WERI-Rb-1 (cell line): ENCODE measurements around the gene PGS1.
"Not testable (repeated sequence)": the region's sequence is repeated elsewhere in the genome, so short reads cannot be mapped to it uniquely, and the experiment has no call there.

Experiments used
- DNase-seq: peaks from one replicate; pipeline ENCODE4 v3.0.0-alpha.2; 2020
- H3K27ac ChIP-seq: fragments of 250-450 bp; sonication (Bioruptor Pico); 2 replicates; pipeline ENCODE4 v1.5.1; 2020; ENCODE audit warnings: mild to moderate bottlenecking, moderate library complexity
- H3K27me3 ChIP-seq: fragments of 250-450 bp; sonication (Bioruptor Pico); 2 replicates; pipeline ENCODE4 v1.5.1; 2021; ENCODE audit warnings: mild to moderate bottlenecking, low read depth, moderate library complexity; ENCODE audit not compliant: insufficient read depth, severe bottlenecking
- H3K36me3 ChIP-seq: fragments of 250-450 bp; sonication (Bioruptor Pico); 2 replicates; pipeline ENCODE4 v1.5.1; 2020; ENCODE audit warnings: mild to moderate bottlenecking, moderate library complexity
- H3K4me3 ChIP-seq: 2 replicates; pipeline ENCODE4 v1.5.1; 2011; ENCODE audit warnings: low read depth, mild to moderate bottlenecking, control low read depth, low read length
- H3K9me3 ChIP-seq: fragments of 250-450 bp; sonication (Bioruptor Pico); 2 replicates; pipeline ENCODE4 v1.5.1; 2021; ENCODE audit warnings: mild to moderate bottlenecking, moderate library complexity; ENCODE audit not compliant: severe bottlenecking
- TF ChIP-seq, protein P1 (sequence below): IDR thresholded peaks from 2 replicates; pipeline ENCODE4 v1.5.1; 2011; ENCODE audit warnings: low read depth, mild to moderate bottlenecking, control low read depth, inconsistent platforms, low read length

Gene PGS1

DNA sequence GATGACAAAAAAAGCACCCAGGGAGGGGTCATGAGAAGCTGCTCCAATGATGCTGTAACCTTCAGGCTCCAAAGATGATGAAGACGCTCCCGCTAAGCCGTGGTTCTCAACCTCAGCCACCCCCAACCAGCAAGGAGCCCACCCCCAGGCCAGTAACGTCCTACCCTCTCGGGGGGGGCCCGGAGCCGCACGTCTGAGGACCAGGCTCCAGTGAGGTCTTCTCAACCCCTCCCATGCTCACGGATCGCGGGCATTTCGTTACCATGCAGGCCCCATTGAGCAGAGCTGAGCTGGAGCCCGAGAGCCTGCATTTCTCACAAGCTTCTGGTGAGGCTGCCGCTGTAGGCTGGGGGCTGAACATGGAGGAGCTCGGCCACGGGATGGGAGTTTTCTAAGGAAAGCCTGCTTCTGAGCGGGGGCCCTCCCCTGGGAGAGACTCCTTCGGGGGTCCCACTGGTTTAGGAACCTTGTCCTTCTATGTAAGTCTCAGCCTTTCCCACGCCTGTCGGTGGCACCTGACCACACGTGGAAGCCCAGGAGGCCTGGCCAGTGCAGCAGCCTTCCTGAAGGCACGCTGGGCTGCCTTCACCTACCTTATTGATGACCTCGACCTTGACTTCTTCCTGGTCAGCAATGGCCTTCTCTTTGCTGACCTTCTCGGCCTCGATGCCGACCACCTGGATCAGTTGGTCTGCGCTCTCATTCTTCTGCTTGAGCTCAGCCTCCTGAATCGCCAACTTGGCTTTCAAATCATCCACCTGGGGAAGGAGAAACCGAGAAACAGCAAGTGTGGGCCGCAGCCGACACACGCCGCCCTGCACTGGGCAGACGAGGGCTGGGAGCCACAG is 82.7 kb downstream of the PGS1 start:
- Histone ChIP-seq H3K27ac (no peak overlapping the region), H3K9me3 (peaks cover 9% of the 10 kb centered on the region), H3K4me3 (no peak overlapping the region), H3K27me3 (no peaks in the 10 kb centered on the region), H3K36me3 (no peaks in the 10 kb centered on the region)
- TF ChIP-seq, protein P1, sequence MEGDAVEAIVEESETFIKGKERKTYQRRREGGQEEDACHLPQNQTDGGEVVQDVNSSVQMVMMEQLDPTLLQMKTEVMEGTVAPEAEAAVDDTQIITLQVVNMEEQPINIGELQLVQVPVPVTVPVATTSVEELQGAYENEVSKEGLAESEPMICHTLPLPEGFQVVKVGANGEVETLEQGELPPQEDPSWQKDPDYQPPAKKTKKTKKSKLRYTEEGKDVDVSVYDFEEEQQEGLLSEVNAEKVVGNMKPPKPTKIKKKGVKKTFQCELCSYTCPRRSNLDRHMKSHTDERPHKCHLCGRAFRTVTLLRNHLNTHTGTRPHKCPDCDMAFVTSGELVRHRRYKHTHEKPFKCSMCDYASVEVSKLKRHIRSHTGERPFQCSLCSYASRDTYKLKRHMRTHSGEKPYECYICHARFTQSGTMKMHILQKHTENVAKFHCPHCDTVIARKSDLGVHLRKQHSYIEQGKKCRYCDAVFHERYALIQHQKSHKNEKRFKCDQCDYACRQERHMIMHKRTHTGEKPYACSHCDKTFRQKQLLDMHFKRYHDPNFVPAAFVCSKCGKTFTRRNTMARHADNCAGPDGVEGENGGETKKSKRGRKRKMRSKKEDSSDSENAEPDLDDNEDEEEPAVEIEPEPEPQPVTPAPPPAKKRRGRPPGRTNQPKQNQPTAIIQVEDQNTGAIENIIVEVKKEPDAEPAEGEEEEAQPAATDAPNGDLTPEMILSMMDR, result no peak
- no peak for DNase-seq

DNA sequence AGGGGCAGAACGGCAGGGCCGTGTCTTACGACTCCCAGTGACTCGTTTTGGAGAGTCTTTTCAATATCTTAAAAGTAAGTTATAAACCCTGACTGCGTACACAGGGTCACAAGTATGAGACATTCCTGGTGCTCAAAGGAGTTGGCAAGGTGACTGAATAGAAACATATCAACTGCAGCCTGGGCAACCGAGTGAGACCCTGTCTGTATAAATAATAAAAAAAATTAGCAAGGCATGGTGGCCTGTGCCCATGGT is 83.3 kb downstream of the PGS1 start:
- TF ChIP-seq, protein P1, result no peak
- Histone ChIP-seq H3K36me3 (no peaks in the 10 kb centered on the region), H3K27me3 (no peaks in the 10 kb centered on the region), H3K9me3 (peaks cover 9% of the 10 kb centered on the region), H3K4me3 (no peak overlapping the region), H3K27ac (no peak overlapping the region)
- no peak for DNase-seq

GRCh38 chr17:78462148-78462547 is 83.7 kb downstream of the PGS1 start:
- Histone ChIP-seq H3K9me3 (peaks cover 9% of the 10 kb centered on the region), H3K4me3 (no peak overlapping the region), H3K36me3 (no peaks in the 10 kb centered on the region), H3K27ac (no peak overlapping the region), H3K27me3 (no peaks in the 10 kb centered on the region)
- TF ChIP-seq, protein P1, result no peak
- DNase-seq, result no peak

GRCh38 chr17:78466109-78466785 is 87.8 kb downstream of the PGS1 start:
- not testable (repeated sequence) for H3K36me3 ChIP-seq, H3K4me3 ChIP-seq, DNase-seq, H3K27me3 ChIP-seq
- peaks cover 14% of the 10 kb centered on the region for H3K9me3 ChIP-seq
- peak overlapping the region; percentile 74 for H3K27ac ChIP-seq

DNA sequence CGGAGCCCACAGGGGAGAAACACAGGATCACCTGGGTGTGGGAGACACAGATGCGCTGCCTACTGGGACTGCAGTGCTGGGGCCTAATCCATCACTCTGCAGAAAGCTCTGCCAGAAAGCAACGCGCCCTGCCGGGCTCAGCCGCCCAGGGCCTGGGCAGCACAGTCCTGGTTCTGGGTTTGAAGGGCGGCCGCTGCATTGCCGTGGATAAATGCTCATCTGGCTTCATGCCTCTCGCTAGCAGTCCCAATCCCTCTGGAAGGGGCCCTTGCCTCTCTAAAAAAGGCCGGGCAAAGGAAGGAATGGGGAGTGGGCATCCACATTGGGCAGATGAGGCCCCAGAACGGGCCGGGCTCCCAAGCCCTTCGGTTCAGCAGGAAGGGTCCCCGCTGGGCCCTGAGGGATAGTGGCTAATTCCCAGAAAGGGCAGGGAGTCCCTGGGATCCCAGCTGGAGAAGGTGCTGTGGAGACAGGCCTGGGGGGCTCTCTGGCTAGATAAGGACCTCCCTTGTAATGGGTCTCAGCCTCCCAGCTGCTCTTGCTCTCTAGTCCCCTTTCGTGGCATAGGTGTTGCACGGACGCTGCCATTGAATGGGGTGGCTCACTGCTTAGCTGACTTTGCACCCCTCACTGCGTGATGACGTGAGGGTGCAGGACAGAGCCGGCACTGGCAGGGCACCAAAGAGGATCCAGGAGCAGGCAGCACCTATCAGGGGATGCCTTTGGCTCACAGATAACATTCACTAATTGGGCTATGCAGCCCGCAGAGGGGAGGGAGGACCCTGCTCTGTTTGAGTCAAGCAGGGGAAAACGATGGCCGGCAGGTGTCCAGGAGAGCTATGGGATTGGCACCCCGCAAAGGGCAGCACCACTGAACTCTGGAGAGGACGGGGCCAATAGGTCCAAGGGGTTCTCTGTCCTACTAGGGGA is 88.6 kb downstream of the PGS1 start:
- TF ChIP-seq, protein P1, result no peak
- Histone ChIP-seq H3K27me3 (no peaks in the 10 kb centered on the region), H3K4me3 (no peak overlapping the region), H3K9me3 (peaks cover 14% of the 10 kb centered on the region), H3K36me3 (no peaks in the 10 kb centered on the region), H3K27ac (peak overlapping the region; percentile 74)
- peak; percentile 37 for DNase-seq

DNA sequence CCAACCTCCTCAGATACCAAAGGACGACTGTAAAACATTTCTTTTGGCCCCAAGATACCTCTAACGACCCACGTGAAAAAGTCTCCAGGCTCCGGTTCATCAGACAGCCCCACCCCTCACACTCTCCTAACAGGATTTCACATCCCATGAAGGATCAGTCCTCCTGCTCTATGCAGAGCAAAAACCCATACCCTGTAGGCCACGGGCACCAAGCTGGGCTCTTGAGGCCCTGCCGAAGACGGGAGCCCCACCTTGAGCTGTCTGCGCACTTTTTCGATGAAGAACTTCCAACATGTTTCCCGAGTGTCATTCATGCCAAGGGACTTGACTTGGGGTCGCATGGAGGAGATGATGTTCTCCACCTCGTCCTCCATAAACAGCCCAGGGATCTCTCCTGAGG is 89.9 kb downstream of the PGS1 start:
- H3K9me3 ChIP-seq, result peaks cover 14% of the 10 kb centered on the region
- DNase-seq, result no peak
- H3K27me3 ChIP-seq, result no peaks in the 10 kb centered on the region
- no peak overlapping the region for H3K4me3 ChIP-seq
- TF ChIP-seq, protein P1, result no peak
- H3K27ac ChIP-seq, result no peak overlapping the region
- H3K36me3 ChIP-seq, result no peaks in the 10 kb centered on the region
